ENCODE data around the gene TMIGD3. TPM values are rescaled to one million over a fixed set of nuclear protein-coding genes. Genes with fewer than 3 reads are reported as not detected.

The TMIGD3 gene
- total RNA-seq, 1 donor from 2014 or later, result 0.85 TPM

- intact Hi-C loops (cut with micrococcal nuclease), result no loop called here
- H3K36me3 ChIP-seq, result no peaks in the 10 kb centered on the region
- peaks cover 7% of the 10 kb centered on the region for H3K9me3 ChIP-seq (replicated peaks)
- no peak overlapping the region for H3K4me3 ChIP-seq
- no peak for DNase-seq
- H3K27me3 ChIP-seq (ENCODE audit: low read depth), result no peaks in the 10 kb centered on the region
- no peak overlapping the region for H3K27ac ChIP-seq (replicated peaks)
- TF ChIP-seq CTCF (IDR thresholded peaks at IDR 0.05; ENCODE audit: borderline replicate concordance), result no peak
- no peaks in the 10 kb centered on the region for H3K4me1 ChIP-seq
These were observed 7.0 kb downstream of the TMIGD3 start for GRCh38 chr1:111496398-111496797.

- DNase-seq, result no peak
- Histone ChIP-seq H3K36me3 (no peaks in the 10 kb centered on the region), H3K27ac (replicated peaks) (peak overlapping the region; percentile 42), H3K27me3 (ENCODE audit: low read depth) (no peaks in the 10 kb centered on the region), H3K9me3 (replicated peaks) (no peaks in the 10 kb centered on the region), H3K4me1 (no peaks in the 10 kb centered on the region), H3K4me3 (no peak overlapping the region)
- intact Hi-C loops (cut with micrococcal nuclease), result no loop called here
- TF ChIP-seq CTCF (IDR thresholded peaks at IDR 0.05; ENCODE audit: borderline replicate concordance), result no peak
These were observed 12.4 kb downstream of the TMIGD3 start for GRCh38 chr1:111491070-111491469.

- Histone ChIP-seq H3K27me3 (ENCODE audit: low read depth) (no peaks in the 10 kb centered on the region), H3K4me3 (no peak overlapping the region), H3K36me3 (no peaks in the 10 kb centered on the region), H3K4me1 (no peaks in the 10 kb centered on the region), H3K9me3 (replicated peaks) (no peaks in the 10 kb centered on the region), H3K27ac (replicated peaks) (peak overlapping the region; percentile 42)
- DNase-seq, result no peak
- intact Hi-C loops (cut with micrococcal nuclease), result no loop called here
- no peak for TF ChIP-seq CTCF (IDR thresholded peaks at IDR 0.05; ENCODE audit: borderline replicate concordance)
These were observed 13.2 kb downstream of the TMIGD3 start for GRCh38 chr1:111490220-111490619.

GRCh38 chr1:111489604-111490003, 13.8 kb downstream of the TMIGD3 start:
- Histone ChIP-seq H3K27me3 (ENCODE audit: low read depth) (no peaks in the 10 kb centered on the region), H3K4me3 (no peak overlapping the region), H3K4me1 (peaks cover 6% of the 10 kb centered on the region), H3K36me3 (no peaks in the 10 kb centered on the region), H3K9me3 (replicated peaks) (no peaks in the 10 kb centered on the region), H3K27ac (replicated peaks) (peak overlapping the region; percentile 54)
- intact Hi-C loops (cut with micrococcal nuclease), result loop anchor here (10.0 kb wide), 1 partner anchor 275 kb away; no protein-coding TSS in a partner anchor
- TF ChIP-seq CTCF (IDR thresholded peaks at IDR 0.05; ENCODE audit: borderline replicate concordance), result no peak
- DNase-seq, result no peak

- intact Hi-C loops (cut with micrococcal nuclease), result loop anchor here (10.0 kb wide), 1 partner anchor 276 kb away; no protein-coding TSS in a partner anchor
- Histone ChIP-seq H3K4me3 (no peak overlapping the region), H3K36me3 (no peaks in the 10 kb centered on the region), H3K27me3 (ENCODE audit: low read depth) (no peaks in the 10 kb centered on the region), H3K9me3 (replicated peaks) (no peaks in the 10 kb centered on the region), H3K4me1 (peaks cover 15% of the 10 kb centered on the region), H3K27ac (replicated peaks) (no peak overlapping the region)
- TF ChIP-seq CTCF (IDR thresholded peaks at IDR 0.05; ENCODE audit: borderline replicate concordance), result no peak
- no peak for DNase-seq
These were observed 14.8 kb downstream of the TMIGD3 start for GRCh38 chr1:111488669-111489068.

Measured in left ventricle myocardium inferior (tissue), 1 donor.